Measurements from ENCODE around the gene MLLT11.

Gene MLLT11

GRCh38 chr1:151060007-151060656 is at the start of gene MLLT11:
TSS of gene MLLT11 (plus strand) at chr1:151060397. CDS start at chr1:151067225, 6,828 bp downstream.
- no peaks in the 10 kb centered on the region for H3K9me3 ChIP-seq (ENCODE audit: control insufficient read depth in 5 of 5, low read length in 5 of 5)
- H3K36me3 ChIP-seq (ENCODE audit: control insufficient read depth in 5 of 5, insufficient read depth in 5 of 5, low read length in 5 of 5), result peaks cover 0 to 18% (median 12%) of the 10 kb centered on the region in 5 donors
- peak within 1 kb of the TSS; percentile 94 for H3K27ac ChIP-seq (ENCODE audit: low read depth, low read length)
- peak within 1 kb of the TSS; percentile 16 to 98 (median 95) for H3K9ac ChIP-seq (ENCODE audit: low read length in 5 of 5)
- peak within 1 kb of the TSS; percentile 78 to 98 (median 93) for H3K4me3 ChIP-seq (ENCODE audit: low read depth in 1 of 5, low read length in 5 of 5)
- peaks cover 11 to 54% (median 47%) of the 10 kb centered on the region in 5 donors for H3K4me1 ChIP-seq (ENCODE audit: control insufficient read depth in 5 of 5, insufficient read depth in 5 of 5, low read length in 5 of 5)
- no peaks in the 10 kb centered on the region for H3K27me3 ChIP-seq (ENCODE audit: control insufficient read depth in 5 of 5, insufficient read depth in 4 of 5, low read length in 5 of 5)

- Histone ChIP-seq H3K27me3 (ENCODE audit: control insufficient read depth in 5 of 5, insufficient read depth in 4 of 5, low read length in 5 of 5) (no peaks in the 10 kb centered on the region), H3K27ac (ENCODE audit: low read depth, low read length) (no peak overlapping the region), H3K9me3 (ENCODE audit: control insufficient read depth in 5 of 5, low read length in 5 of 5) (no peaks in the 10 kb centered on the region), H3K36me3 (ENCODE audit: control insufficient read depth in 5 of 5, insufficient read depth in 5 of 5, low read length in 5 of 5) (peaks cover 0 to 5% (median 0%) of the 10 kb centered on the region in 5 donors), H3K4me1 (ENCODE audit: control insufficient read depth in 5 of 5, insufficient read depth in 5 of 5, low read length in 5 of 5) (peaks cover 7 to 44% (median 37%) of the 10 kb centered on the region in 5 donors), H3K9ac (ENCODE audit: low read length in 5 of 5) (peak overlapping the region in 1 of 5 donors; percentile 7), H3K4me3 (ENCODE audit: low read depth in 1 of 5, low read length in 5 of 5) (no peak overlapping the region)
Observed at GRCh38 chr1:151011154-151011850, 48.9 kb upstream of the MLLT11 start.

GRCh38 chr1:151012684-151013471 is 47.3 kb upstream of the MLLT11 start:
- Histone ChIP-seq H3K4me1 (ENCODE audit: control insufficient read depth in 5 of 5, insufficient read depth in 5 of 5, low read length in 5 of 5) (peaks cover 4 to 28% (median 25%) of the 10 kb centered on the region in 5 donors), H3K9ac (ENCODE audit: low read length in 5 of 5) (no peak overlapping the region), H3K27ac (ENCODE audit: low read depth, low read length) (no peak overlapping the region), H3K4me3 (ENCODE audit: low read depth in 1 of 5, low read length in 5 of 5) (no peak overlapping the region), H3K36me3 (ENCODE audit: control insufficient read depth in 5 of 5, insufficient read depth in 5 of 5, low read length in 5 of 5) (peaks cover under 1 to 7% (median 3%) of the 10 kb centered on the region in 5 donors), H3K27me3 (ENCODE audit: control insufficient read depth in 5 of 5, insufficient read depth in 4 of 5, low read length in 5 of 5) (no peaks in the 10 kb centered on the region), H3K9me3 (ENCODE audit: control insufficient read depth in 5 of 5, low read length in 5 of 5) (no peaks in the 10 kb centered on the region)

GRCh38 chr1:151013518-151013917 is 46.7 kb upstream of the MLLT11 start:
- Histone ChIP-seq H3K4me1 (ENCODE audit: control insufficient read depth in 5 of 5, insufficient read depth in 5 of 5, low read length in 5 of 5) (peaks cover 0 to 25% (median 23%) of the 10 kb centered on the region in 5 donors), H3K27me3 (ENCODE audit: control insufficient read depth in 5 of 5, insufficient read depth in 4 of 5, low read length in 5 of 5) (no peaks in the 10 kb centered on the region), H3K9ac (ENCODE audit: low read length in 5 of 5) (no peak overlapping the region), H3K36me3 (ENCODE audit: control insufficient read depth in 5 of 5, insufficient read depth in 5 of 5, low read length in 5 of 5) (peaks cover 5 to 11% (median 10%) of the 10 kb centered on the region in 5 donors), H3K9me3 (ENCODE audit: control insufficient read depth in 5 of 5, low read length in 5 of 5) (no peaks in the 10 kb centered on the region), H3K4me3 (ENCODE audit: low read depth in 1 of 5, low read length in 5 of 5) (no peak overlapping the region), H3K27ac (ENCODE audit: low read depth, low read length) (no peak overlapping the region)

- no peaks in the 10 kb centered on the region for H3K9me3 ChIP-seq (ENCODE audit: control insufficient read depth in 5 of 5, low read length in 5 of 5)
- no peak overlapping the region for H3K27ac ChIP-seq (ENCODE audit: low read depth, low read length)
- H3K4me1 ChIP-seq (ENCODE audit: control insufficient read depth in 5 of 5, insufficient read depth in 5 of 5, low read length in 5 of 5), result peaks cover 0 to 7% (median 3%) of the 10 kb centered on the region in 5 donors
- H3K9ac ChIP-seq (ENCODE audit: low read length in 5 of 5), result no peak overlapping the region
- H3K4me3 ChIP-seq (ENCODE audit: low read depth in 1 of 5, low read length in 5 of 5), result no peak overlapping the region
- no peaks in the 10 kb centered on the region for H3K27me3 ChIP-seq (ENCODE audit: control insufficient read depth in 5 of 5, insufficient read depth in 4 of 5, low read length in 5 of 5)
- peaks cover 6 to 38% (median 23%) of the 10 kb centered on the region in 5 donors for H3K36me3 ChIP-seq (ENCODE audit: control insufficient read depth in 5 of 5, insufficient read depth in 5 of 5, low read length in 5 of 5)
Observed at GRCh38 chr1:151024540-151025146, 35.6 kb upstream of the MLLT11 start.

GRCh38 chr1:151026460-151026859 is 33.7 kb upstream of the MLLT11 start:
- Histone ChIP-seq H3K9me3 (ENCODE audit: control insufficient read depth in 5 of 5, low read length in 5 of 5) (no peaks in the 10 kb centered on the region), H3K4me1 (ENCODE audit: control insufficient read depth in 5 of 5, insufficient read depth in 5 of 5, low read length in 5 of 5) (peaks cover 0 to 7% (median 3%) of the 10 kb centered on the region in 5 donors), H3K36me3 (ENCODE audit: control insufficient read depth in 5 of 5, insufficient read depth in 5 of 5, low read length in 5 of 5) (peaks cover 10 to 56% (median 41%) of the 10 kb centered on the region in 5 donors), H3K27ac (ENCODE audit: low read depth, low read length) (no peak overlapping the region), H3K9ac (ENCODE audit: low read length in 5 of 5) (no peak overlapping the region), H3K27me3 (ENCODE audit: control insufficient read depth in 5 of 5, insufficient read depth in 4 of 5, low read length in 5 of 5) (no peaks in the 10 kb centered on the region), H3K4me3 (ENCODE audit: low read depth in 1 of 5, low read length in 5 of 5) (no peak overlapping the region)

GRCh38 chr1:151032164-151032563 is 28.0 kb upstream of the MLLT11 start:
- Histone ChIP-seq H3K27ac (ENCODE audit: low read depth, low read length) (no peak overlapping the region), H3K4me1 (ENCODE audit: control insufficient read depth in 5 of 5, insufficient read depth in 5 of 5, low read length in 5 of 5) (peaks cover 0 to 5% (median 0%) of the 10 kb centered on the region in 5 donors), H3K4me3 (ENCODE audit: low read depth in 1 of 5, low read length in 5 of 5) (no peak overlapping the region), H3K27me3 (ENCODE audit: control insufficient read depth in 5 of 5, insufficient read depth in 4 of 5, low read length in 5 of 5) (no peaks in the 10 kb centered on the region), H3K36me3 (ENCODE audit: control insufficient read depth in 5 of 5, insufficient read depth in 5 of 5, low read length in 5 of 5) (peaks cover 16 to 62% (median 50%) of the 10 kb centered on the region in 5 donors), H3K9ac (ENCODE audit: low read length in 5 of 5) (no peak overlapping the region), H3K9me3 (ENCODE audit: control insufficient read depth in 5 of 5, low read length in 5 of 5) (no peaks in the 10 kb centered on the region)

GRCh38 chr1:151035167-151035566 is 25.0 kb upstream of the MLLT11 start:
- Histone ChIP-seq H3K9me3 (ENCODE audit: control insufficient read depth in 5 of 5, low read length in 5 of 5) (no peaks in the 10 kb centered on the region), H3K4me3 (ENCODE audit: low read depth in 1 of 5, low read length in 5 of 5) (no peak overlapping the region), H3K4me1 (ENCODE audit: control insufficient read depth in 5 of 5, insufficient read depth in 5 of 5, low read length in 5 of 5) (peaks cover 0 to 5% (median 0%) of the 10 kb centered on the region in 5 donors), H3K27ac (ENCODE audit: low read depth, low read length) (no peak overlapping the region), H3K27me3 (ENCODE audit: control insufficient read depth in 5 of 5, insufficient read depth in 4 of 5, low read length in 5 of 5) (no peaks in the 10 kb centered on the region), H3K9ac (ENCODE audit: low read length in 5 of 5) (no peak overlapping the region), H3K36me3 (ENCODE audit: control insufficient read depth in 5 of 5, insufficient read depth in 5 of 5, low read length in 5 of 5) (peaks cover 12 to 37% (median 33%) of the 10 kb centered on the region in 5 donors)

- Histone ChIP-seq H3K4me3 (ENCODE audit: low read depth in 1 of 5, low read length in 5 of 5) (no peak within 1 kb of the TSS), H3K9ac (ENCODE audit: low read length in 5 of 5) (peak within 1 kb of the TSS in 1 of 5 donors; percentile 24), H3K9me3 (ENCODE audit: control insufficient read depth in 5 of 5, low read length in 5 of 5) (no peaks in the 10 kb centered on the region), H3K27ac (ENCODE audit: low read depth, low read length) (no peak within 1 kb of the TSS), H3K27me3 (ENCODE audit: control insufficient read depth in 5 of 5, insufficient read depth in 4 of 5, low read length in 5 of 5) (no peaks in the 10 kb centered on the region), H3K4me1 (ENCODE audit: control insufficient read depth in 5 of 5, insufficient read depth in 5 of 5, low read length in 5 of 5) (peaks cover 0 to 5% (median 0%) of the 10 kb centered on the region in 5 donors), H3K36me3 (ENCODE audit: control insufficient read depth in 5 of 5, insufficient read depth in 5 of 5, low read length in 5 of 5) (peaks cover 9 to 25% (median 22%) of the 10 kb centered on the region in 5 donors)
Observed at GRCh38 chr1:151036356-151036755, 23.8 kb upstream of the MLLT11 start, which contains the start of gene BNIPL. TSS of gene BNIPL (plus strand) at chr1:151036586. CDS start at chr1:151036726, 140 bp downstream.
